Activated naive CD8-positive, alpha-beta T cell (primary cell): ENCODE data around the gene GPR3.
"Not testable (repeated sequence)": the region's sequence is repeated elsewhere in the genome, so short reads cannot be mapped to it uniquely, and the experiment has no call there.

Source experiments
- H3K27ac Mint-ChIP-seq: one replicate; pipeline ENCODE4 v1.8.0; 2021; ENCODE audit warnings: mixed read lengths
- H3K27me3 Mint-ChIP-seq: one replicate; pipeline ENCODE4 v1.8.0; 2021; ENCODE audit warnings: mixed read lengths
- H3K36me3 Mint-ChIP-seq: one replicate; pipeline ENCODE4 v1.8.0; 2021; ENCODE audit warnings: mixed read lengths
- H3K4me1 Mint-ChIP-seq: one replicate; pipeline ENCODE4 v1.8.0; 2021; ENCODE audit warnings: low read depth, mixed read lengths
- H3K4me3 Mint-ChIP-seq: one replicate; pipeline ENCODE4 v1.8.0; 2021; ENCODE audit warnings: mild to moderate bottlenecking, mixed read lengths
- H3K9me3 Mint-ChIP-seq: one replicate; pipeline ENCODE4 v1.8.0; 2021; ENCODE audit warnings: low read depth, mixed read lengths

Gene GPR3

DNA sequence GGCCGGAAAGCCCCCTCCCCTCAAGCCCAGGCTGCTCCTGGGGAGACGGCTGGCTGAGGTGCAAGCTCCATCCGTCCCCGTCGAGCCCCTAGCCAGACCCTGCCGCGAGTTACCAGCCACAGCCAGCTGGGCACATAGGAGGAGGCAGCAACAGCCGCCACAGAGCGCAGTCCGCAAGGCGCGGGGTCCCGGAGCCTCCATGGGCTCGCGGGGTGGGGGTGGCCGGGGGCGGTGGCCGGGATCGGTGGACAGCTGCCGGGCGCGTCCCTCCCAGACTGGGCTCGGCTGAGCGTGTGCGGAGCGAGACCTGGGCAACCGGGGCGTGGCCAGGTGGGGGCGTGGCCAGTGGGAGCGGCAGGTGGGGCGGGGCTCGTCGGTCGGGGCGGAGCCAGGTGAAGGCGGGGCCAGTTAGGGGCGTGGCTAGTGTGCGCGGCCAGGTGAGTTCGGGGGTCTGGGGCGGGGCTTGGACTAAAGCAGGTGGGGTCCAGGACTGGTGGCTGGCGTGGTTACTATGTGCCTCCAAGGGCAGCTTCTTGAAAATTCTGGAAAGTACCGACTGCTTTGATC is 9.3 kb upstream of the GPR3 start, which contains the start of gene CD164L2:
Gene CD164L2, minus strand, starts transcription at position 295 of the 567 bp plus-strand sequence. Its CDS starts 94 bp downstream, at position 201.
- Mint-ChIP-seq H3K4me1 (no peaks in the 10 kb centered on the region), H3K4me3 (no peak within 1 kb of the TSS), H3K27me3 (peaks cover 2% of the 10 kb centered on the region), H3K9me3 (no peaks in the 10 kb centered on the region), H3K36me3 (no peaks in the 10 kb centered on the region), H3K27ac (no peak within 1 kb of the TSS)

DNA sequence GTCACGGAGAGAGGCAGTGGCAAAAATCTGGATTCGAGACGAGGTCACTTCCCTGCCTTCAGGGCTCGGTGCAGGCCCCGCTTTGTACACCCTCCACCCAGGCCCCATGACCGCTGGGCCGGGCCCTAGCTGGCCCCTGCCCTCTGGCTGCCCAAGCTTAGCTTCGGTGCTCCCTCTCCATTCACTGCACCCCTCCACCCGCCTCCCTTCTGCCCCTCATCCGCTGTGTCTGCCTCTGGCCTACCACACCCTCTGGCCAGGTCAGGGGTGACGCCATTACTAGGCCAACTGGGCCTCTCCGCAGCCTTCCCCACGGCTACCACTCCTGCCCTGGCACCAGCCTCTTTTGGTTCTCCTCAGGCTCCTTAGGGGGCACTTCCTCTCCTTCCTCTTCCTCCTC is 8.8 kb upstream of the GPR3 start:
- Mint-ChIP-seq H3K27me3 (peaks cover 2% of the 10 kb centered on the region), H3K9me3 (no peaks in the 10 kb centered on the region), H3K36me3 (no peaks in the 10 kb centered on the region), H3K4me1 (peaks cover 2% of the 10 kb centered on the region), H3K27ac (no peak overlapping the region), H3K4me3 (no peak overlapping the region)

- H3K9me3 Mint-ChIP-seq, H3K36me3 Mint-ChIP-seq, H3K27ac Mint-ChIP-seq, H3K27me3 Mint-ChIP-seq, H3K4me3 Mint-ChIP-seq, H3K4me1 Mint-ChIP-seq: not testable (repeated sequence)
Observed at GRCh38 chr1:27384797-27385196, 7.6 kb upstream of the GPR3 start.

DNA sequence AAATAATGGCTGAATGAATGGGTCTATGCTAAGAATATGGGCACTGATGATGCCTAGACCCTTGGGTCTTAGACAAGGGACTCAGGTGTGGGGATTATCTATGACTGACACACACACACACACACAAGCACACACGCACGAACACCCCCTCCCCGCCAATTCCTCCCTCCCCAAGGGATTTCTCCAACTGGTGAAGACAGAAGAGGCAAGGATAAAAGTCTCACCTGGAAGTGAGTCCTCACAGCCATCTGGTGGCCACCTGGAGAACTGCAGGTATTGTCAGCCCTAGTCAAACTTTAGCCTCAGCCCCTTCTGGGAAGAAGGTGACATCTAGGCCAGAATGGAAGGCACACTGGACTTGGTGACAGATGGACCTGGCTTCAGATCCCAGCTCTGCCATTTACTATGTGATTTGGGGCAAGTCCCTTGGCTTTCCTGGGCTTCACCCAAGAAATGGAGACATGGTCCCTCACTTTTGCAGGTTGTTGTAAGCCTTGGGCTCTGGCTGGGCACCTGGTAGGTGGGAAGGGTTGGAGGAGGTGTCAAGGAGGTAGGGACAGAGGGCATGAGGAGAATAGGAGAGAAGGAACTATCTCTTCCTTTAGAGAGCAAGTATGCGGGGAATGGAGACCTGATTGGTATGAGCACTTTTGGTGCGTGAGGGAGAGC is 4.0 kb upstream of the GPR3 start:
- peaks cover 11% of the 10 kb centered on the region for H3K4me1 Mint-ChIP-seq
- H3K27ac Mint-ChIP-seq: no peak overlapping the region
- no peaks in the 10 kb centered on the region for H3K36me3 Mint-ChIP-seq
- H3K9me3 Mint-ChIP-seq: no peaks in the 10 kb centered on the region
- H3K27me3 Mint-ChIP-seq: no peaks in the 10 kb centered on the region
- peak overlapping the region; percentile 5 for H3K4me3 Mint-ChIP-seq

DNA sequence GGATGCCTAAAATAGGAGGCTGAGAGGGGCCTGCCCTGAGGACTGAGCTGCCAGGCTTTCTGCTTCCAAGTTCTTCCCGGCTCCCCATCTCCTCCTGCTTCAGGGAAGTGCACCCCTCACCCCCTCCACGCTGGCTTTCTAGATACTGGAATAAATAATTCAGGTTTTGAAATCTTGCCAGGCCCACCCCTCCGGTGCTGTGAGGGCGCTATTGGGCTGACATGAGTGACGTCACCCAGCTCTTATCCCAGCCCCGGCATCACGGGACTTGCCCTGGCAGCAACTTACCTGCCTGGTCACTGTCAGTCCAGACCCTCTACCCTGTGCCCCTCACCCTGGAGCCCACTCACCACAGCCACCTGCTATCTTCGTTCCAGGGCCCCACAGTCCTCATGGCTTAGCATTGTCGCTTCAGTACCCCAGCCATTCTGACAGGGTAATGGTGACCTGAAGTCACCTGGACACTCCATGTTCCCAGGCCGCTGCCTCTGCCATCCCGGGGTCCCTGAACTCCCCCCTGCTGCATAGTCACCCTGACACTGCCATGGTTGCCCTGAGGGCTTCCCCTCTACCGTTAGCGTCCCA is 819 bp upstream of the GPR3 start:
- Mint-ChIP-seq H3K36me3 (no peaks in the 10 kb centered on the region), H3K27me3 (no peaks in the 10 kb centered on the region), H3K4me1 (peaks cover 14% of the 10 kb centered on the region), H3K9me3 (no peaks in the 10 kb centered on the region), H3K27ac (peak overlapping the region; percentile 88), H3K4me3 (peak overlapping the region; percentile 92)

GRCh38 chr1:27392778-27393635 is 585 bp downstream of the GPR3 start:
- H3K27me3 Mint-ChIP-seq: no peaks in the 10 kb centered on the region
- H3K4me1 Mint-ChIP-seq: peaks cover 14% of the 10 kb centered on the region
- no peaks in the 10 kb centered on the region for H3K36me3 Mint-ChIP-seq
- no peaks in the 10 kb centered on the region for H3K9me3 Mint-ChIP-seq
- peak overlapping the region; percentile 78 for H3K4me3 Mint-ChIP-seq
- peak overlapping the region; percentile 22 for H3K27ac Mint-ChIP-seq

DNA sequence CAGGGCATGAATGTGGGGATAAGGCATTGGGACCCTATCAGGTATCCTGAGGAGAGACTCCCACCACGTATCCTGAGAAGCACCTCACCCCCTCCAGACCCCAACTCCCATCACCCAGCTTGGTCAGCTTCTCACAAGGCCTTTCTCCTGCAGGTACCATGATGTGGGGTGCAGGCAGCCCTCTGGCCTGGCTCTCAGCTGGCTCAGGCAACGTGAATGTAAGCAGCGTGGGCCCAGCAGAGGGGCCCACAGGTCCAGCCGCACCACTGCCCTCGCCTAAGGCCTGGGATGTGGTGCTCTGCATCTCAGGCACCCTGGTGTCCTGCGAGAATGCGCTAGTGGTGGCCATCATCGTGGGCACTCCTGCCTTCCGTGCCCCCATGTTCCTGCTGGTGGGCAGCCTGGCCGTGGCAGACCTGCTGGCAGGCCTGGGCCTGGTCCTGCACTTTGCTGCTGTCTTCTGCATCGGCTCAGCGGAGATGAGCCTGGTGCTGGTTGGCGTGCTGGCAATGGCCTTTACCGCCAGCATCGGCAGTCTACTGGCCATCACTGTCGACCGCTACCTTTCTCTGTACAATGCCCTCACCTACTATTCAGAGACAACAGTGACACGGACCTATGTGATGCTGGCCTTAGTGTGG is 1.3 kb downstream of the GPR3 start:
- H3K27ac Mint-ChIP-seq: no peak overlapping the region
- no peaks in the 10 kb centered on the region for H3K36me3 Mint-ChIP-seq
- peak overlapping the region; percentile 78 for H3K4me3 Mint-ChIP-seq
- H3K27me3 Mint-ChIP-seq: no peaks in the 10 kb centered on the region
- H3K9me3 Mint-ChIP-seq: no peaks in the 10 kb centered on the region
- H3K4me1 Mint-ChIP-seq: peaks cover 11% of the 10 kb centered on the region

DNA sequence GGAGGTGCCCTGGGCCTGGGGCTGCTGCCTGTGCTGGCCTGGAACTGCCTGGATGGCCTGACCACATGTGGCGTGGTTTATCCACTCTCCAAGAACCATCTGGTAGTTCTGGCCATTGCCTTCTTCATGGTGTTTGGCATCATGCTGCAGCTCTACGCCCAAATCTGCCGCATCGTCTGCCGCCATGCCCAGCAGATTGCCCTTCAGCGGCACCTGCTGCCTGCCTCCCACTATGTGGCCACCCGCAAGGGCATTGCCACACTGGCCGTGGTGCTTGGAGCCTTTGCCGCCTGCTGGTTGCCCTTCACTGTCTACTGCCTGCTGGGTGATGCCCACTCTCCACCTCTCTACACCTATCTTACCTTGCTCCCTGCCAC is 1.8 kb downstream of the GPR3 start:
- Mint-ChIP-seq H3K4me1 (peaks cover 11% of the 10 kb centered on the region), H3K4me3 (peak overlapping the region; percentile 62), H3K36me3 (no peaks in the 10 kb centered on the region), H3K9me3 (no peaks in the 10 kb centered on the region), H3K27me3 (no peaks in the 10 kb centered on the region), H3K27ac (no peak overlapping the region)

DNA sequence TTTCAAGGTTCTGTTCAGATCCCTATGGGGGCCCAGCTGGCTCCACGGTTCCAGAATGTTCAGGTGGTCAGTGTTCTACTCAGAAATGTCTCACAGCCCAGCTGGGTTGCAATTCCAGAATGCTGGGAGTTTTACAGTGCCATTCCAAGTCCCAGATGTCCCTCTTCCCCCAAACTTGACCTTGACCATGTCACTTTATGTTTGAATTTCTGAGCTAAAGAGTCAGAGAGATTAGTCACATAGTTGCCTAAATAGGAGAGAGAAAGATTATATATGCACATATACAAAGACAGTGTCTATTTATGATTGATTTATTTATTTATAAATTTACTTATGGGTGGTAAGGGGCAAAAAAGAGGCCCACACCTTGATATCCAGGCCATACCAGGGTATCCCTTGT is 2.5 kb downstream of the GPR3 start:
- H3K27ac Mint-ChIP-seq: no peak overlapping the region
- no peaks in the 10 kb centered on the region for H3K9me3 Mint-ChIP-seq
- no peaks in the 10 kb centered on the region for H3K36me3 Mint-ChIP-seq
- H3K4me1 Mint-ChIP-seq: peaks cover 11% of the 10 kb centered on the region
- H3K27me3 Mint-ChIP-seq: no peaks in the 10 kb centered on the region
- H3K4me3 Mint-ChIP-seq: no peak overlapping the region

DNA sequence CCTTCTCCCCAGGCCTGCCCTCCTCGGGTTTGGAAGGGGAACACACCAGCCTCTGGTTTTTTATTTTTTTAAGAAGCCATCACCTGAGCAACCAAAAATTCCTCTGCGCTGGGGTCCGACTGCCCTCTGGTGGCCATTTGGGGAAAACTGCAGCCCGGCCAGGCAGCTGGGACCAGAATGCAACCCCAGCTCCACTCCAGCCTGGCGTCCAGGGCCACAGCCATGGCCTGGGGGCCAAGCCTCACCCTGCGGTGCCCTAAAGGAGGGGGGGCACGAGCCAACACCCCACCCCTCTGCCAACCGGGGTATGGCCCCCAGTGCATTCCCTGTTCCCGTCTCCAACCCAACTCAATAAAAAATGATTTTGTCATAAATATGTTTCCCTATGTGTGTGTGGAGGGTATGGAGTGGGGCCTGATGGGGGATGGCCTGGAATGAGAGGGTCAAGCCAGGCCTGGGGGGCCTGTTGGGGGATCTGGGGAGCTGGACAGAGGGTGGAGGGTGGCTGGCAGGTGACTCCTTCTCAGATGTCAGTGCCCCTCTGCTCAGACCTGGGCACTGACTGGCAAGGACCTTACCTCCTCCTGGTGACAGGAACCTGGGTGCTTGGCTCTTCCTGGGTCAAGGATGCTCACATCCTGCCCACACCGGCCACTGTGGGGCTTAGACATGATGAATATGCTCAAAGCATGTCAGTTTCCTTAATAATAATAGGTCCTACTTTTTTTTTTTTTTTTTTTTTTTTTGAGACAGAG is 3.2 kb downstream of the GPR3 start:
- Mint-ChIP-seq H3K9me3 (no peaks in the 10 kb centered on the region), H3K27ac (no peak overlapping the region), H3K27me3 (no peaks in the 10 kb centered on the region), H3K4me1 (peaks cover 11% of the 10 kb centered on the region), H3K36me3 (no peaks in the 10 kb centered on the region), H3K4me3 (no peak overlapping the region)

- no peaks in the 10 kb centered on the region for H3K27me3 Mint-ChIP-seq
- no peak overlapping the region for H3K4me3 Mint-ChIP-seq
- no peaks in the 10 kb centered on the region for H3K9me3 Mint-ChIP-seq
- no peaks in the 10 kb centered on the region for H3K36me3 Mint-ChIP-seq
- H3K27ac Mint-ChIP-seq: no peak overlapping the region
- peaks cover 6% of the 10 kb centered on the region for H3K4me1 Mint-ChIP-seq
Observed at GRCh38 chr1:27397110-27397509, 4.7 kb downstream of the GPR3 start.

DNA sequence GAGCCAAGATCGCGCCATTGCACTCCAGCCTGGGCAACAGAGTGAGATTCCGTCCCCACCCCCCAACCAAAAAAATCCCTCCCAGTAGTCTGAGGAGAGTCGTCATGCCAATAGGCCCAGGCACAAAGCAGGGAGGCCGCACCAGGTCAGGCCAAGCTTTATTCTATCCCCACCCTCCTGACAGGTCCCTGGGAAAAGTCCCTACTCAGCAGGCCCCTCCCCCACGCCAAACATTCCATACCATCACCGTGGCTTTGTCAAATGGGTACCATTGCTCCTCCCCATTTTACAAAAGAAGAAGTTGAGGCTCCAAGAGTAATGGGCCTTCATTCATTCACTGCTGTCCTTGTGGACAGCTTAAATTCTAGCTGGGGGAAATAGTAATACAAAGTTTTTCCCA is 5.3 kb downstream of the GPR3 start:
- Mint-ChIP-seq H3K27ac (no peak overlapping the region), H3K4me3 (no peak overlapping the region), H3K27me3 (no peaks in the 10 kb centered on the region), H3K9me3 (no peaks in the 10 kb centered on the region), H3K36me3 (no peaks in the 10 kb centered on the region), H3K4me1 (peaks cover 9% of the 10 kb centered on the region)

DNA sequence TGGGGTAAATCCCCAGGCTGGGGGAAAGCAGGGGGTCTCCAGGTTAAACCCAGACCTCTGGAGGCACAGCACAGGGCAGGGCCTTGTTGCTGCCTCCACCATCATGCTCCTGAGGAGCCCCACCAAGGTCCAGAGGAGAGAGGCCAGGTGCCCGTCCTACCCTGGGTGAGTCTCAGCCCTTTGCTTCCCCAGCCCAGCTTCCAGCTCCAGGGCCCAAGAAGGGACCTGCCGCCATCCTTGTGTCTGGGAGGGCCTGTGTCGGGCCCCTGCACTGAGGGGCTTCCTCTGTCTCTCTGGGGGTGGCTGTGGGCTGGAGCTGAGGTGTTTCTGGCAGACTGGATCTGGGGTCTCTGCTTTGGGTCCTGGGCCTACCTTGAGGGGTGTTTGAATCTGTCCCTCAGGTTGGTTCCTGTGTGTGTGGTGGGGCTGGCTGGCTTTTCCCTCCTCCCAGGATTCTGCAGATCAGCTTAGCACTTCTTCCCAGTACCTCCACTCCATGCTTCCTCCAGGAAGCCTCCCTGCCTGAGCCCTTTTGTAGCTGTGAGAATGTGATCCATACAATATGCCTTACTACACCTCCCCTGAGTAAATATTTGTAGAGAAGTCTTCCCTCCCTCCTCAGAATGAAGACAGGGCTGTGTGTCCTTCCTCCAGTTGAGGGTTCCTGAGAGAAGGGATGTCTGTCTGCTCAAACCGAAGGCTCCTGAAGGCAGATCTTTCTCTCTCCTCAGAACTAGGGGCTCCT is 6.2 kb downstream of the GPR3 start:
- peaks cover 17% of the 10 kb centered on the region for H3K4me1 Mint-ChIP-seq
- H3K27ac Mint-ChIP-seq: peak overlapping the region; percentile 50
- H3K9me3 Mint-ChIP-seq: no peaks in the 10 kb centered on the region
- no peaks in the 10 kb centered on the region for H3K36me3 Mint-ChIP-seq
- no peak overlapping the region for H3K4me3 Mint-ChIP-seq
- H3K27me3 Mint-ChIP-seq: no peaks in the 10 kb centered on the region
